Chondrocyte (in vitro differentiated cells): ENCODE measurements around the gene TMEM255B. TPM values are rescaled to one million over a fixed set of nuclear protein-coding genes. Genes with fewer than 3 reads are reported as not detected.

Source experiments
- DNase-seq: peaks from one replicate; pipeline ENCODE4 v3.0.0; 2021; ENCODE audit warnings: mixed read lengths, low spot score
- H3K27ac Mint-ChIP-seq: one replicate; pipeline ENCODE4 v1.8.0; 2021; ENCODE audit warnings: mild to moderate bottlenecking, moderate library complexity, mixed read lengths; ENCODE audit not compliant: unreplicated experiment
- H3K27me3 Mint-ChIP-seq: 2 replicates; pipeline ENCODE4 v1.8.0; 2021; ENCODE audit warnings: low read depth, mixed read lengths
- H3K36me3 Mint-ChIP-seq: 2 replicates; pipeline ENCODE4 v1.8.0; 2021; ENCODE audit warnings: low read depth, mixed read lengths
- H3K4me1 Mint-ChIP-seq: 2 replicates; pipeline ENCODE4 v1.8.0; 2021; ENCODE audit warnings: low read depth, mild to moderate bottlenecking, mixed read lengths
- H3K4me3 Mint-ChIP-seq: one replicate; pipeline ENCODE4 v1.8.0; 2021; ENCODE audit warnings: mild to moderate bottlenecking, moderate library complexity, mixed read lengths; ENCODE audit not compliant: unreplicated experiment
- H3K9me3 Mint-ChIP-seq: 2 replicates; pipeline ENCODE4 v1.8.0; 2021; ENCODE audit warnings: low read depth, mixed read lengths
- CTCF ChIP-seq: fragments of 200-600 bp; sonication (generic); IDR thresholded peaks from 2 replicates; pipeline ENCODE4 v1.5.0; 2021; ENCODE audit warnings: antibody characterized with exemption, mild to moderate bottlenecking, moderate library complexity
- total RNA-seq: library from RNA; stranded (reverse); gene quantifications from 3 replicates; pipeline ENCODE4 v1.2.1, GENCODE V29; 2021

The TMEM255B gene
- total RNA-seq, 1 donor from 2014 or later, result 5.2 TPM

GRCh38 chr13:113845723-113846635, 87.0 kb downstream of the TMEM255B start:
- Mint-ChIP-seq H3K27ac (no peak overlapping the region), H3K36me3 (peaks cover 8% of the 10 kb centered on the region), H3K27me3 (no peaks in the 10 kb centered on the region), H3K9me3 (no peaks in the 10 kb centered on the region), H3K4me3 (no peak overlapping the region), H3K4me1 (peaks cover 14% of the 10 kb centered on the region)
- no peak for TF ChIP-seq CTCF
- DNase-seq, result peak; percentile 69

- TF ChIP-seq CTCF, result no peak
- H3K4me3 Mint-ChIP-seq, result no peak overlapping the region
- DNase-seq, result peak; percentile 90
- no peaks in the 10 kb centered on the region for H3K27me3 Mint-ChIP-seq
- peaks cover 14% of the 10 kb centered on the region for H3K4me1 Mint-ChIP-seq
- H3K9me3 Mint-ChIP-seq, result no peaks in the 10 kb centered on the region
- H3K36me3 Mint-ChIP-seq, result peaks cover 8% of the 10 kb centered on the region
- no peak overlapping the region for H3K27ac Mint-ChIP-seq
Measured at GRCh38 chr13:113846636-113847318, 87.8 kb downstream of the TMEM255B start.

- H3K4me1 Mint-ChIP-seq, result peaks cover 14% of the 10 kb centered on the region
- H3K27me3 Mint-ChIP-seq, result no peaks in the 10 kb centered on the region
- no peak overlapping the region for H3K4me3 Mint-ChIP-seq
- peaks cover 8% of the 10 kb centered on the region for H3K36me3 Mint-ChIP-seq
- H3K9me3 Mint-ChIP-seq, result no peaks in the 10 kb centered on the region
- TF ChIP-seq CTCF, result no peak
- no peak for DNase-seq
- no peak overlapping the region for H3K27ac Mint-ChIP-seq
Measured at GRCh38 chr13:113848020-113848419, 89.0 kb downstream of the TMEM255B start.

GRCh38 chr13:113848431-113849260, 89.6 kb downstream of the TMEM255B start:
- H3K27ac Mint-ChIP-seq, result no peak overlapping the region
- no peaks in the 10 kb centered on the region for H3K27me3 Mint-ChIP-seq
- H3K4me1 Mint-ChIP-seq, result peaks cover 20% of the 10 kb centered on the region
- H3K36me3 Mint-ChIP-seq, result peaks cover 7% of the 10 kb centered on the region
- H3K9me3 Mint-ChIP-seq, result no peaks in the 10 kb centered on the region
- no peak for DNase-seq
- no peak for TF ChIP-seq CTCF
- no peak overlapping the region for H3K4me3 Mint-ChIP-seq

GRCh38 chr13:113849546-113849945, 90.5 kb downstream of the TMEM255B start:
- Mint-ChIP-seq H3K4me1 (peaks cover 26% of the 10 kb centered on the region), H3K4me3 (no peak overlapping the region), H3K9me3 (no peaks in the 10 kb centered on the region), H3K27ac (no peak overlapping the region), H3K36me3 (peaks cover 3% of the 10 kb centered on the region), H3K27me3 (no peaks in the 10 kb centered on the region)
- no peak for TF ChIP-seq CTCF
- no peak for DNase-seq
